Measurements from ENCODE around the gene ADAMTSL1. TPM values are rescaled to one million over a fixed set of nuclear protein-coding genes. Genes with fewer than 3 reads are reported as not detected.

ADAMTSL1 gene
- total RNA-seq, 1 experiment from 2014 or later = not detected

DNA sequence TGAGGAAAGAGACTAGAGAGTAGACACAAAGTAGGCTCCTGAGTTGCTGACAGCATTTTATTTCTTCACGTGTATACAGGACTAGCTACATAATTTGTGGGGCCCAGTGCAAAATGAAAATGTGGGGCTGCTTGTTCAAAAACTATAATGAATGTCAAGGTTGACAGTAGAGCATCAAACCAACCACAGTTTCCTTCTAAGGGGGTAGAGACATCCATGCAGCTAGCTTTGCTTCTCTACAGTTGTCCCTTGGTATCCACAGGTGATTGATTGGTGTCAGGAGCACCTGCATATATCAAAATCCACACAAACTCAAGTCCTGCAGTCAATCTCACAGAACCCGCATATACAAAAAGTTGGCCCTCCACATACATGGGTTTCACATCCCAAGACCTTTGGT is 429.5 kb downstream of the ADAMTSL1 start:
- Histone ChIP-seq H3K9me3 (ENCODE audit: control insufficient read depth in 1 of 2, insufficient read depth in 1 of 2, low read depth in 1 of 2, low read length in 2 of 2) (no peaks in the 10 kb centered on the region), H3K9ac (ENCODE audit: low read length) (no peak overlapping the region), H3K27ac (ENCODE audit: low read depth, low read length) (no peak overlapping the region), H3K4me3 (replicated peaks in 1 of 2; ENCODE audit: low read depth in 1 of 2, low read length in 2 of 2) (no peak overlapping the region), H3K36me3 (ENCODE audit: control insufficient read depth in 1 of 2, insufficient read depth in 2 of 2, low read length in 2 of 2) (no peaks in the 10 kb centered on the region), H2AFZ (ENCODE audit: low read depth, low read length, poor library complexity, severe bottlenecking) (no peak overlapping the region), H3K4me1 (ENCODE audit: control insufficient read depth in 1 of 2, insufficient read depth in 2 of 2, low read length in 2 of 2) (no peaks in the 10 kb centered on the region), H3K9me2 (ENCODE audit: insufficient read depth) (no peaks in the 10 kb centered on the region), H3K4me2 (ENCODE audit: low read length) (no peak overlapping the region), H3K27me3 (ENCODE audit: insufficient read depth, low read length) (no peaks in the 10 kb centered on the region), H4K20me1 (ENCODE audit: insufficient read depth) (no peaks in the 10 kb centered on the region), H3K79me2 (ENCODE audit: insufficient read depth, low read length) (no peaks in the 10 kb centered on the region)
- intact Hi-C loops (cut with micrococcal nuclease) = no loop called here
- RAD21 ChIA-PET (ENCODE audit: low non-redundant PET in 1 of 2, low total read pairs in 2 of 2, uncharacterized antibody in 2 of 2, unreplicated experiment in 2 of 2) = no interaction called here
- POLR2A ChIA-PET = no interaction called here
- CTCF ChIA-PET = no interaction called here
- ATAC-seq = no peak
- TF ChIP-seq ELF1 (IDR thresholded peaks at IDR 0.05; ENCODE audit: borderline replicate concordance, low read depth) (no peak), CTCF (IDR thresholded peaks at IDR 0.05 in 2 of 3, conservative IDR thresholded peaks at IDR 0.05 in 1 of 3; ENCODE audit: borderline replicate concordance in 1 of 3, insufficient read depth in 1 of 3, low read depth in 2 of 3, low read length in 2 of 3) (no peak), TCF7L2 (IDR thresholded peaks at IDR 0.05; ENCODE audit: borderline replicate concordance, extremely low read depth, insufficient read depth, insufficient read length) (no peak), SRF (IDR thresholded peaks at IDR 0.05; ENCODE audit: low read depth) (no peak), EZH2phosphoT487 (IDR thresholded peaks at IDR 0.05; ENCODE audit: borderline replicate concordance) (no peak)
- BruUV-seq (replicated peaks) = no TSS peak
- no peak for DNase-seq (ENCODE audit: low read depth, low spot score)

DNA sequence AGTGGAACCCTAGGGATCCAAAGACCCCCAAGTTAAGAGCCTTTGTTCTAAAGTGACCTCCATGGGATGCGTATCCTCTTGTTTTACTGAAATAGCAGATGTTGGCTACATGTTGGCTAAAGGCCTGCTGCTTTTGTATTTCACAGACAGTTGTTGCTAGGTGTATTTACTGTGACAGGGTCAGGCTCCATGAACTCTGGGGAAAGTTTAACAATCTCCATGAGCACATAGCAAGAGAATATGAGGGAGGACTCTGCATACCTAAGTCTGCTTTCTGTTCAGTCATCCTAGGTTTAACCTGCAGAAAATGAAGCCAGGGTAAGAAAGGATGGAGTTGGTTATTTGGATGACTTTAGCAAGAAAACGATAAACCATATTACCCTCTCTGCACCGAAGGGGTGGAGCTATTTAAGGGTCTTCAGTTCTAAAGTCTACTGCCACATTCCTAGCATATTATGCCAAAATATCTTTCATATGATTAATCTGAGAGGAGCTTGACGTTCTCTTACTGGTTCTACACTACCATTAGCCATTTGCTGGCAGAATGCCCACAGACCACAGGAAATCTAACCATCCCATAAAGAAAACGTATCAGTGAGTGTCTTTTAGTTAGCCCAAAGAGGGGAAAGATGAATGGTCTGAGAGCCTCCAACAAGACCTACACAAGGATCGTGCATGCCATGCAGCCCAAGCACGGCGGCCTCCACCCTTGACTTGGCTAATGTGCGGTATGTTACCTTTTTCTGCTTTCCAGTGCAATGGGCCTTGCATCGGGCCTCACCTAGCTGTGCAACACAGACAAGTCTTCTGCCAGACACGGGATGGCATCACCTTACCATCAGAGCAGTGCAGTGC is 431.3 kb downstream of the ADAMTSL1 start:
- Histone ChIP-seq H2AFZ (ENCODE audit: low read depth, low read length, poor library complexity, severe bottlenecking) (no peak overlapping the region), H3K4me1 (ENCODE audit: control insufficient read depth in 1 of 2, insufficient read depth in 2 of 2, low read length in 2 of 2) (no peaks in the 10 kb centered on the region), H4K20me1 (ENCODE audit: insufficient read depth) (no peaks in the 10 kb centered on the region), H3K79me2 (ENCODE audit: insufficient read depth, low read length) (no peaks in the 10 kb centered on the region), H3K27me3 (ENCODE audit: insufficient read depth, low read length) (peaks cover 11% of the 10 kb centered on the region), H3K4me2 (ENCODE audit: low read length) (no peak overlapping the region), H3K27ac (ENCODE audit: low read depth, low read length) (no peak overlapping the region), H3K36me3 (ENCODE audit: control insufficient read depth in 1 of 2, insufficient read depth in 2 of 2, low read length in 2 of 2) (no peaks in the 10 kb centered on the region), H3K9me2 (ENCODE audit: insufficient read depth) (no peaks in the 10 kb centered on the region), H3K9me3 (ENCODE audit: control insufficient read depth in 1 of 2, insufficient read depth in 1 of 2, low read depth in 1 of 2, low read length in 2 of 2) (no peaks in the 10 kb centered on the region), H3K9ac (ENCODE audit: low read length) (no peak overlapping the region), H3K4me3 (replicated peaks in 1 of 2; ENCODE audit: low read depth in 1 of 2, low read length in 2 of 2) (no peak overlapping the region)
- ChIA-PET POLR2A (no interaction called here), CTCF (no interaction called here), RAD21 (ENCODE audit: low non-redundant PET in 1 of 2, low total read pairs in 2 of 2, uncharacterized antibody in 2 of 2, unreplicated experiment in 2 of 2) (no interaction called here)
- DNase-seq (ENCODE audit: low read depth, low spot score) (no peak), ATAC-seq (no peak)
- no TSS peak for BruUV-seq (replicated peaks)
- intact Hi-C loops (cut with micrococcal nuclease) = no loop called here
- TF ChIP-seq MAX (IDR thresholded peaks at IDR 0.05) = no peak
- no peak for TF ChIP-seq FOSL1 (IDR thresholded peaks at IDR 0.05; ENCODE audit: low read depth)
- TF ChIP-seq RAD21 (IDR thresholded peaks at IDR 0.05; ENCODE audit: low read depth) = no peak
- TF ChIP-seq EGR1 (IDR thresholded peaks at IDR 0.05; ENCODE audit: low read depth) = no peak
- no peak for TF ChIP-seq ZNF274 (IDR thresholded peaks at IDR 0.05; ENCODE audit: low read depth, low read length)
- TF ChIP-seq EZH2 (IDR thresholded peaks at IDR 0.05) = no peak
- TF ChIP-seq, protein P1, sequence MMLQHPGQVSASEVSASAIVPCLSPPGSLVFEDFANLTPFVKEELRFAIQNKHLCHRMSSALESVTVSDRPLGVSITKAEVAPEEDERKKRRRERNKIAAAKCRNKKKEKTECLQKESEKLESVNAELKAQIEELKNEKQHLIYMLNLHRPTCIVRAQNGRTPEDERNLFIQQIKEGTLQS (IDR thresholded peaks at IDR 0.05) = no peak
- no peak for TF ChIP-seq CEBPB (IDR thresholded peaks at IDR 0.05; ENCODE audit: low read depth)
- TF ChIP-seq SRF (IDR thresholded peaks at IDR 0.05; ENCODE audit: low read depth) = no peak
- TF ChIP-seq, protein P2, sequence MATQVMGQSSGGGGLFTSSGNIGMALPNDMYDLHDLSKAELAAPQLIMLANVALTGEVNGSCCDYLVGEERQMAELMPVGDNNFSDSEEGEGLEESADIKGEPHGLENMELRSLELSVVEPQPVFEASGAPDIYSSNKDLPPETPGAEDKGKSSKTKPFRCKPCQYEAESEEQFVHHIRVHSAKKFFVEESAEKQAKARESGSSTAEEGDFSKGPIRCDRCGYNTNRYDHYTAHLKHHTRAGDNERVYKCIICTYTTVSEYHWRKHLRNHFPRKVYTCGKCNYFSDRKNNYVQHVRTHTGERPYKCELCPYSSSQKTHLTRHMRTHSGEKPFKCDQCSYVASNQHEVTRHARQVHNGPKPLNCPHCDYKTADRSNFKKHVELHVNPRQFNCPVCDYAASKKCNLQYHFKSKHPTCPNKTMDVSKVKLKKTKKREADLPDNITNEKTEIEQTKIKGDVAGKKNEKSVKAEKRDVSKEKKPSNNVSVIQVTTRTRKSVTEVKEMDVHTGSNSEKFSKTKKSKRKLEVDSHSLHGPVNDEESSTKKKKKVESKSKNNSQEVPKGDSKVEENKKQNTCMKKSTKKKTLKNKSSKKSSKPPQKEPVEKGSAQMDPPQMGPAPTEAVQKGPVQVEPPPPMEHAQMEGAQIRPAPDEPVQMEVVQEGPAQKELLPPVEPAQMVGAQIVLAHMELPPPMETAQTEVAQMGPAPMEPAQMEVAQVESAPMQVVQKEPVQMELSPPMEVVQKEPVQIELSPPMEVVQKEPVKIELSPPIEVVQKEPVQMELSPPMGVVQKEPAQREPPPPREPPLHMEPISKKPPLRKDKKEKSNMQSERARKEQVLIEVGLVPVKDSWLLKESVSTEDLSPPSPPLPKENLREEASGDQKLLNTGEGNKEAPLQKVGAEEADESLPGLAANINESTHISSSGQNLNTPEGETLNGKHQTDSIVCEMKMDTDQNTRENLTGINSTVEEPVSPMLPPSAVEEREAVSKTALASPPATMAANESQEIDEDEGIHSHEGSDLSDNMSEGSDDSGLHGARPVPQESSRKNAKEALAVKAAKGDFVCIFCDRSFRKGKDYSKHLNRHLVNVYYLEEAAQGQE (IDR thresholded peaks at IDR 0.05; ENCODE audit: low read depth) = no peak
- no peak for TF ChIP-seq CBX3 (IDR thresholded peaks at IDR 0.05; ENCODE audit: low read depth)
